Stomach smooth muscle (tissue), 2 donors: ENCODE data around the gene FUBP3.

ENCODE experiments used
- H3K27ac ChIP-seq: one replicate; pipeline ENCODE4 v1.7.0; 2013; ENCODE audit warnings: mild to moderate bottlenecking, low read length, inconsistent platforms
- H3K27me3 ChIP-seq, 2 donors: one replicate each; pipeline ENCODE4 v1.7.0; 2013; ENCODE audit warnings: low read length in 2 of 2; ENCODE audit not compliant: insufficient read depth in 2 of 2, control insufficient read depth in 1 of 2
- H3K36me3 ChIP-seq, 2 donors: one replicate each; pipeline ENCODE4 v1.7.0; 2013; ENCODE audit warnings: low read length in 2 of 2; ENCODE audit not compliant: control insufficient read depth in 2 of 2, insufficient read depth in 2 of 2
- H3K4me1 ChIP-seq: one replicate; pipeline ENCODE4 v1.7.0; 2013; ENCODE audit warnings: low read length; ENCODE audit not compliant: control insufficient read depth, insufficient read depth
- H3K4me3 ChIP-seq, 2 donors: one replicate each; pipeline ENCODE4 v1.7.0; 2013; ENCODE audit warnings: low read length in 2 of 2
- H3K9ac ChIP-seq, 2 donors: one replicate each; pipeline ENCODE4 v1.7.0; 2013; ENCODE audit warnings: low read length in 2 of 2, mild to moderate bottlenecking in 1 of 2
- H3K9me3 ChIP-seq, 2 donors: one replicate each; pipeline ENCODE4 v1.7.0; 2013; ENCODE audit warnings: low read length in 2 of 2; ENCODE audit not compliant: control insufficient read depth in 2 of 2
- donor health status: healthy.
- donor health status: Pancreatic carcinoma.

FUBP3 gene

DNA sequence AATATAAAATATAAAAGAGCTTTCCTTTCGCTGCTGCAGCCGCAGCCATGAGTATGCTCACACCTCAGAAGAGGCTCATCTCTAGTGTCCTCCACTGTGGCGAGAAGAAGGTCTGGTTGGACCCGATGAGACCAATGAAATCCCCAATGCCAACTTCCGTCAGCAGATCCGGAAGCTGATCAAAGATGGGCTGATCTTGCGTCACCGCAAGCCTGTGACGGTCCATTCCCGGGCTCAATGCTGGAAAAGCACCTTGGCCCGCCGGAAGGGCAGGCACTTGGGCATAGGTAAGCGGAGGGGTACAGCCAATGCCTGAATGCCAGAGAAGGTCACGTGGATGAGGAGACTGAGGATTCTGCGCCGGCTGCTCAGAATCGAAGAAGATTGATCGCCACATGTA, 72.4 kb downstream of the FUBP3 start:
- no peak overlapping the region for H3K4me3 ChIP-seq
- H3K9me3 ChIP-seq = no peaks in the 10 kb centered on the region
- no peak overlapping the region for H3K27ac ChIP-seq
- peaks cover 8 to 12% of the 10 kb centered on the region in 2 donors for H3K27me3 ChIP-seq
- H3K36me3 ChIP-seq = no peaks in the 10 kb centered on the region
- H3K4me1 ChIP-seq = no peaks in the 10 kb centered on the region
- no peak overlapping the region for H3K9ac ChIP-seq

DNA sequence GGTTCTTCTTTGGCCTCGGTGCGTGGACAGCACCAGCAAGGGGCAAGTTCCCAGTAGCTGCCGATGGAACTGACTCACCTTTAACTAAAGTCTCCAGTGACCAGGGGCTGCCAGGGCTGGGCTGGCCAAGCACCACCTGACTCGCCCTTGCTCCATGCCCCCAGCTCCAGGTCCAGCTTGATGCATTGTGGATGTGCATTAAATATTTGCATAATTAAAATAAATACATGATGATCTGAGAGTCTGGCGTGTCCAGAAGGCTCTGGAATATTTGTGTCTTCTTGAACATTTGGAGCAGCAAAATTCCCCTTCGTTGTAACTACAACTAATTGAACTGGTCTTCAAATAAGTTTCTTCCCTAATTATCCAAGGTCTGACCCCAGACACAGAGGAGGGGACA, 75.5 kb downstream of the FUBP3 start:
- Histone ChIP-seq H3K9me3 (no peaks in the 10 kb centered on the region), H3K36me3 (no peaks in the 10 kb centered on the region), H3K27me3 (peaks cover 35 to 36% of the 10 kb centered on the region in 2 donors), H3K27ac (no peak overlapping the region), H3K4me1 (peaks cover 2% of the 10 kb centered on the region), H3K4me3 (no peak overlapping the region), H3K9ac (no peak overlapping the region)

DNA sequence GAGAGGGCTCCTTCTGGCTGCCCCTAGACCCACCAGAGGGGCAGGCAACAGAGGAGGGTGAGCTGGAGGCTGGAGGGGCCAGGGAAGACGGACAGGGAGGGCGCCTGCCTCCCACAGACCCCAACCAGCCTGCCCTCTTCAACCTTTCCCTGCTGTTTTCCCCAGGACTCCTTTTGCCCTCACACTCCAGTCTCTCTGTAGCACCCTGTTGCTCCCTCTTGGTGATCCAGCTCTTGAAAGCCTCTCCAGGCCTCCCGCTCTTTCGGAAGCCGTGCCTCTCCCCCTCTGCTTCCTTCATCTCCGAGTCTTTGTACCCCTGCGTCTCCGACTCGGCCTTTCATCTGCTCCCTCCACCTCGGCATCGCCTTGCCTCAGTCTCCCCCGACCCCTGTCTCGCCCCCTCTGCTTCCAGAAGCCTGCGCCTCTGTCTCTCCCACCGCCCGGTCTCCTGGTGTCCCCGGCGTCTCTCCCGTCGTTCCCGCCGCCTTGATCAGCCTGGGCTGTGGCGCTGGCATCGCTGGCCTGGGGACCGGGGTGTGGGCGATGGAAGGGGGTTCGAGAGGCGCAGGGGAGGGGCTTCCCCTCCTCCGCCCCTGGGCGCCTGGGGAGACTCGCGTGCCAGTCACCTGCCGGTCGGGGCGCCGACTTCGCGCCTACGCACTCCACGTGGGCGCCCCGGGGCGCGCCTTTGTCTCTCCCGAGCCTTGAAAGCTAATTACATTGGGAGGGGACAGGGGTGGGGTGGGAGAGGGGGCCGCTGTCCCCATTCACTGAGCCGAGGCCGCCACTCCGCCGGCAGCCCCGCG, 79.7 kb downstream of the FUBP3 start:
- Histone ChIP-seq H3K36me3 (no peaks in the 10 kb centered on the region), H3K4me3 (no peak overlapping the region), H3K4me1 (peaks cover 36% of the 10 kb centered on the region), H3K27me3 (peaks cover 59 to 75% of the 10 kb centered on the region in 2 donors), H3K9ac (no peak overlapping the region), H3K27ac (no peak overlapping the region), H3K9me3 (no peaks in the 10 kb centered on the region)

DNA sequence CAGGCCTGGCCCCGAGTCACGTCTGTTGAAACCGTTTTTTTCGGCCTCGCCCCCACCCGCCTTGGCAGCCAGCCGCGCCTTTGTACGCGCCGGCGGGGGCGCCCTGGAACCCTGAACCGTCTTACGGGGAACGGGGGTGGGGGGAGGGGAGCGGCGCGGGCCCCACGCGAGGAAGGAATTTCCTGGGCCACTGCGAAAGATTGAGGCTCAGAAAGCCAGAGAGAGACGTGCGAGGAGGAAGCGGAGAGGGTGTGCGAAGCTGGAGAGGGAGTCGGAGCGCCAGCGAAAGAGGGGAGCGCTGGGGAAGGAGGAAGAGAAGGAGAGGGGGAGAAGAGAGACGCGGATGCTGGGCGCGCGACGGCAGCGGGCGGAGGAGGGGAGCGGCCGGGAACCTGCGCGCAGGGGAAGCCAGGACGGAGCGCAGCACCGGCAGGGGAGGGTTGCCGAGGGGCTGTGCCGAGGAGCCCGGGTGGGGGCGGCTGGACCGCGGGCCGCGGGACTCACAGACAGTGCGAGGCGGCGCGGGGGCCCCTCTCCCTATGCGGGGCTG, 80.4 kb downstream of the FUBP3 start:
- Histone ChIP-seq H3K4me3 (peak overlapping the region in 1 of 2 donors; percentile 22), H3K36me3 (no peaks in the 10 kb centered on the region), H3K9me3 (no peaks in the 10 kb centered on the region), H3K4me1 (peaks cover 42% of the 10 kb centered on the region), H3K27ac (no peak overlapping the region), H3K9ac (no peak overlapping the region), H3K27me3 (peaks cover 62 to 82% of the 10 kb centered on the region in 2 donors)

DNA sequence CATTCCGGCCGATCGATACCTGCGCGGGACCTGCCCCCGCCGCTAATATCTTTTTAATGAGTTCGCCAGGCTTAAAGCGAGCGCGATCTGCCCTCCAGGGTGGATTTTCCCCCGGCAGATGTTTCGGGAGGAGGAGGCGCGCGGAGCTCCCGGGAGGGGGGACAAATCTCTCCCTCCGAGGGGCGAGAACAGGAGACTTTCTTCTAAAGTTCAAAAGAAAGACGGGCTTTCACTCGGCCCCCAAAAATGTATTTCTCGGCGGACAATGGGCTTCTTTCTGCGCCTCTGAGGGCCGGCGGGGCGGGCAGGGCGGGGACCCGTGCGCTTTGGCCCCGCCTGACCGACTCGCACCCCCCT, 80.9 kb downstream of the FUBP3 start:
- Histone ChIP-seq H3K9me3 (no peaks in the 10 kb centered on the region), H3K27ac (no peak overlapping the region), H3K9ac (no peak overlapping the region), H3K27me3 (peaks cover 63 to 85% of the 10 kb centered on the region in 2 donors), H3K4me1 (peaks cover 45% of the 10 kb centered on the region), H3K4me3 (peak overlapping the region in 1 of 2 donors; percentile 66), H3K36me3 (no peaks in the 10 kb centered on the region)

DNA sequence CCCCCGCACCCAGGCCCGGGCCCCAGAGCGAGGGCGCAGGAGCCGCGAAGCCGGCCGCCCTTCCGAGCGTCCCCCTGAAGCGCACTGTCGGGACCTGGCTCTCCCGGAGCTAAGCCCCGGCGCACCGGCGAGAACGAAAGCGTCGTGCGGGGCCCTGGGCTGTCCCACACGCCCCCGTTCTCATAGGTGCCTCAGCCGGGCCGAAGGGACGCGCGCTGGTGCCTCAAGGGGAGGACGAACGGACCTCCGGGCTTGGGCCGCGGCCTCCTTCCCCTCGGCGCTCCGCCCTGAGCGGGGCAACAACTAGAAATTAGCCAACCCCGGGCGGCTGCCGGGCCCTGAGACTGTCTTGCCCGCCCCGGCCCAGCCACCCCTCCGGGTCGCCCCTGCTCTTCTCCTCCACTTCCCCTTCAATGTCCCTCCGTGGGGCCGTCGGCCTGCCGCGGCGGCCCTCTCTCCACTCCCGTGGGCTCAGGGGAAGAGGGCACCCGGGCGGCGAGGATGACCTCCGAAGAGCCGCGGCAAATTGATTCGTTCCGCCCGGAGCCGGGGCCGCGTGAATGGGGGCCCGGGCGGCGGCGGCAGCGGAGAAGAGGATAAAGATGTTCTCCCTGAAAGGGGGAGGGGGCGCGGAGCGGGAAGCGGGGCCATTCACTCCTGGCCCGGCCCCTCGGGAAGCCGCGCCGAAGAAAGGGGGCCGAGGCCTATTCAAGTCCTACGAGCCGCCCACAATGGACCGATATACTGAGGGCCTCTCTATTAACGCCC, 81.5 kb downstream of the FUBP3 start:
- H3K27me3 ChIP-seq = peaks cover 64 to 87% of the 10 kb centered on the region in 2 donors
- H3K9ac ChIP-seq = no peak overlapping the region
- H3K36me3 ChIP-seq = no peaks in the 10 kb centered on the region
- H3K4me1 ChIP-seq = peaks cover 49% of the 10 kb centered on the region
- H3K27ac ChIP-seq = no peak overlapping the region
- H3K9me3 ChIP-seq = no peaks in the 10 kb centered on the region
- H3K4me3 ChIP-seq = peak overlapping the region in 1 of 2 donors; percentile 66

DNA sequence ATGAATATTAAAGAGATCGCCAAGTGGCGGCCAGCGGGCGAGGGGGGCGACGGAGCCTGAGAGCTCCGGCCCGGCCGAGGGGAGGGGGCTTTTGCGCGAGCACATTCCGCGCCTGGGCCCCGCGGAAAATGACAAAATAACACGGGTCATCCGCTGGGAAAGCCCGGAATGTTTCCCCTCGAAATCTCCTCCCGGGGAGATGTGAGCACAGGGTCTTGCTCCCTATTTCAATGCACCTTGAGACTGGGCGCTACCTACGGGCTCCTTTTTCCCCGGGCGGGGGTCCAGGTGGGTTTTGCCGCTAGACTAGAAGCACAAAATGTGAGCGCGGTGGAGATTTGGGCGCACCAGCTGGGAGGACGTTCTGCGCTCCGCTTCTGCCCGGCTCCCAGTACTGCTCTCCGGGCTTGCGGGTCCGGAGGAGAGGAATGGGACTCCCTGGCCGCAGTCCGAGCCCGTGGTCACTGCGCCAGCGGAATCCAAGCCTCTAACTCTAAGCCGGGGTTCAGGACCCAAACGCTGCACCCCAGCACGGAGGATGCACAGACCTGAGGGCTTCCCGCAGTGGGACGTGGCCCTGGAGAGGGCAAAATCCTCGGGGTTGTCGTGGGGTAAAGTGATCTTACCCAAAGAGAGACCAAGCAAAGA, 82.2 kb downstream of the FUBP3 start:
- Histone ChIP-seq H3K27ac (no peak overlapping the region), H3K9ac (no peak overlapping the region), H3K4me1 (peaks cover 55% of the 10 kb centered on the region), H3K9me3 (no peaks in the 10 kb centered on the region), H3K27me3 (peaks cover 71 to 91% of the 10 kb centered on the region in 2 donors), H3K36me3 (no peaks in the 10 kb centered on the region), H3K4me3 (peak overlapping the region in 1 of 2 donors; percentile 40)

DNA sequence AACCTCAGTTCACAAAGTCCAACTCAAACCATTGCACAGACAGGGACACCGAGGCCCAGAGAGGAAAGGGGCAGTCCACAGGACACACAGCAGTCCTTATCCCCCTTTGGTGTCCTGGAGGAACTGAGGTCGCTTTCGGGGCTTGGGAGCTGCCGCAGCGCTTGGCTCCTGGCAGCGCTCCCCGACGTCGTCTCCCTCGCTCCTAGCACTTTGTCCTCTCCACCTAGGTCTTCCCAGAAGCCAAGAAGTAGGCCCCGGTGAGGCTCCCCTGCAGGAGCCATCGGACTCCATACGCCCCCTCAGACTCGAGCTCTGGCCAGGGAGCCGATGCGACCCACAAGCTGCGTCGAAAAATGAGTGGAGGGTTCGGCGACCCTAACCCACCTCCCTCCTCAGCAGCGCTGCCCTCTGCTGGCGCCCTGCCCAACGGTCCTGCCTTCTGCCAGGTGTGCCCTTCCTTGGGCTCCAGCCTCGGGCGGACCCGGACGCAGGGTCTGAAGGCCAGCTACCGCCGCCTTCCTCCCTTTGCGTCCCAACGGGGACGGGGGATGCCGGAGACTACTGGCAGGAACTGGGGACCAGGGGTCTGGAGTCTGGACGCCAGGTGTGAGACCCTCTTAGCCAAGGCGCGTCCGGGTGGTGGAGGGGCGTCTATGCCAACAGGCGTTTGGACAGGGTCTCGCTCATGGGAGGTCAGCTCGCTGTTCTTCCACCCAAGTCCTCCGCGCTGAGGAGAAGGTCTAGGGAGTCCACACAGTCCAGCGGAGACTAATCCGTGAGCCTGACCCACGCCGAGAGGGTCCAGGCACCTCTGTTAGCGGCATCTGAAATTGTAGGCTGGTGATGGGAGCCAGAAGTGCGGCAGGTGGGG, 83.0 kb downstream of the FUBP3 start:
- H3K9ac ChIP-seq = no peak overlapping the region
- H3K27me3 ChIP-seq = peaks cover 70 to 92% of the 10 kb centered on the region in 2 donors
- no peaks in the 10 kb centered on the region for H3K36me3 ChIP-seq
- H3K4me1 ChIP-seq = peaks cover 55% of the 10 kb centered on the region
- peak overlapping the region in 1 of 2 donors; percentile 55 for H3K4me3 ChIP-seq
- H3K9me3 ChIP-seq = no peaks in the 10 kb centered on the region
- no peak overlapping the region for H3K27ac ChIP-seq

DNA sequence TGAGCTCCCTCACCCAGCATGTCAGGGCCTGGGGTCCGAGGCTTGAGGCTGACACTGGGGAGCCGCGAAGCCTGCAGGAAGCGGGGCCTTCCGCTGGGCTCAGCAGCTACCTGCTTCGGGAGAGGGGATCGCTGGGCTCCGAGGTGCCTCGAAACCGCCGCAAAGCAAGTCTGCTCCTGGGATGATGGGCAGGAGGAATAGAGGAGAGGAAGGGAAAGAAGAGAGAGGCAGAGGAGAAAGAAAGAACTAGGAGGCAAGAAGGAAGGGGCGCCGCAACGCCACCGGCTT, 83.5 kb downstream of the FUBP3 start:
- peaks cover 68 to 95% of the 10 kb centered on the region in 2 donors for H3K27me3 ChIP-seq
- H3K9ac ChIP-seq = no peak overlapping the region
- H3K4me1 ChIP-seq = peaks cover 55% of the 10 kb centered on the region
- no peak overlapping the region for H3K27ac ChIP-seq
- no peaks in the 10 kb centered on the region for H3K36me3 ChIP-seq
- peak overlapping the region; percentile 25 to 55 for H3K4me3 ChIP-seq
- H3K9me3 ChIP-seq = no peaks in the 10 kb centered on the region
